Peyer's patch (tissue), 4 donors: ENCODE data around the gene CISH.

ENCODE experiments used
- CTCF ChIP-seq, 6 experiments: fragments of 450-650 bp in 4 of 6; fragments of 200-600 bp in 2 of 6; sonication (generic) in 1 of 6; IDR thresholded peaks; one replicate each; pipeline ENCODE4 v1.5.1; 2017 to 2019; ENCODE audit warnings: antibody characterized with exemption in 6 of 6, mild to moderate bottlenecking in 3 of 6, moderate library complexity in 1 of 6
- POLR2A ChIP-seq, 2 donors: fragments of 450-650 bp; IDR thresholded peaks; one replicate each; pipeline ENCODE4 v1.5.1; 2017; ENCODE audit warnings: antibody characterized with exemption in 2 of 2, mild to moderate bottlenecking in 2 of 2, moderate library complexity in 2 of 2

GRCh38 chr3:50567386-50568167 is 44.0 kb downstream of the CISH start, which contains the start of gene C3orf18:
- TF ChIP-seq POLR2A (IDR thresholded peaks at IDR 0.05) (peak in 1 of 2 donors; percentile 12), CTCF (IDR thresholded peaks at IDR 0.05) (no peak)
